SU-DHL-6 (cell line): ENCODE measurements around the gene UNC93B1.
"Not testable (repeated sequence)": the region's sequence is repeated elsewhere in the genome, so short reads cannot be mapped to it uniquely, and the experiment has no call there.

Experiments
- CTCF ChIP-seq: fragments of 200-600 bp; sonication (generic); IDR thresholded peaks from one replicate; pipeline ENCODE4 v1.5.1; 2017; ENCODE audit warnings: antibody characterized with exemption, mild to moderate bottlenecking, low read length, moderate library complexity; ENCODE audit not compliant: insufficient read depth, poor library complexity, severe bottlenecking
- EZH2phosphoT487 ChIP-seq: fragments of 200-600 bp; sonication (generic), shearing (Covaris generic); conservative IDR thresholded peaks from 2 replicates; pipeline ENCODE4 v1.6.1; 2018; ENCODE audit warnings: mild to moderate bottlenecking, antibody characterized with exemption, low read length, moderate library complexity, mixed read lengths

GRCh38 chr11:67978766-67979418 lies 25.0 kb downstream of the UNC93B1 start:
- not testable (repeated sequence) for TF ChIP-seq CTCF, EZH2phosphoT487
